KMS-11 (cell line): Measurements from ENCODE around the gene ZDHHC21.

Experiments used
- H2AFZ ChIP-seq: fragments of 200-600 bp; sonication (generic); 2 replicates; pipeline ENCODE4 v1.6.1; 2016; ENCODE audit warnings: antibody characterized with exemption, mixed run types, low read depth
- H3K27ac ChIP-seq: fragments of 200-600 bp; sonication (generic); 2 replicates; pipeline ENCODE4 v1.6.1; 2016; ENCODE audit warnings: mild to moderate bottlenecking, mixed run types
- H3K27me3 ChIP-seq: fragments of 200-600 bp; sonication (generic); 2 replicates; pipeline ENCODE4 v1.6.1; 2017; ENCODE audit warnings: mild to moderate bottlenecking, low read depth, mixed run types, moderate library complexity; ENCODE audit not compliant: insufficient read depth
- H3K36me3 ChIP-seq: fragments of 200-600 bp; sonication (generic); 2 replicates; pipeline ENCODE4 v1.6.1; 2017; ENCODE audit warnings: mild to moderate bottlenecking, mixed run types; ENCODE audit not compliant: insufficient read depth
- H3K4me1 ChIP-seq: fragments of 200-600 bp; sonication (generic); 2 replicates; pipeline ENCODE4 v1.6.1; 2016; ENCODE audit warnings: mild to moderate bottlenecking, low read depth, mixed run types; ENCODE audit not compliant: poor library complexity, severe bottlenecking
- H3K4me2 ChIP-seq: fragments of 200-600 bp; sonication (generic); 2 replicates; pipeline ENCODE4 v1.7.0; 2016; ENCODE audit warnings: mild to moderate bottlenecking, mixed run types
- H3K4me3 ChIP-seq: fragments of 200-600 bp; sonication (generic); IDR thresholded peaks from 2 replicates; pipeline ENCODE4 v1.6.1; 2017; ENCODE audit warnings: low read depth, low read length, mixed read lengths; ENCODE audit not compliant: insufficient read depth
- H3K79me2 ChIP-seq: fragments of 200-600 bp; sonication (generic); 2 replicates; pipeline ENCODE4 v1.6.1; 2016; ENCODE audit warnings: low read depth, mixed run types; ENCODE audit not compliant: insufficient read depth
- H3K9ac ChIP-seq: fragments of 200-600 bp; sonication (generic); 2 replicates; pipeline ENCODE4 v1.6.1; 2016; ENCODE audit warnings: mild to moderate bottlenecking, mixed run types
- H4K20me1 ChIP-seq: fragments of 200-600 bp; sonication (generic); 2 replicates; pipeline ENCODE4 v1.6.1; 2016; ENCODE audit warnings: mild to moderate bottlenecking, mixed run types; ENCODE audit not compliant: insufficient read depth
- TF ChIP-seq, protein P1 (sequence below): fragments of 200-600 bp; sonication (generic); conservative IDR thresholded peaks from 2 replicates; pipeline ENCODE4 v1.6.1; 2017; ENCODE audit warnings: low read depth, mild to moderate bottlenecking, antibody characterized with exemption, low read length, moderate library complexity, mixed read lengths

ZDHHC21 gene

DNA sequence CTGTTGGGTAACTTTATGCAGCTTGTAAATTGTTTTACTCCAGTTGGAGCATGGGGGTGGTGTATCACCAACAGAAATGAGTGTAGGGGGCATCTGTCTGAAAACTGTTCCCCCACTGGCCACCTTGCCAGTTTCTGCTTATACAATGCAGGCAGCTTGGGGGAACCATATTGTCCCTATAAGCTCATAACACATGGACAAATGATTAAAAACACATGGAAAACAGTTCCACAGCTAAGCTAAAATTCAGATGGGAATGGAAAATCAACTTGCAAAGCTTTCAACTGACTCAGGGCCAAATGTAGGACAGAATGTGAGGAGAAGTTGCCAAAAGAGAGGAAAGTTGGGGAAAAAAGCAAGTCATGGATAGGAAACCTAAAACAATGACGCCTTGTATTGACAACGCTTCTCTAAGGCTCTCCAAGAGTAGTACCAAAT lies 37.2 kb upstream of the ZDHHC21 start:
- H3K4me3 ChIP-seq, result no peak overlapping the region
- TF ChIP-seq, protein P1, sequence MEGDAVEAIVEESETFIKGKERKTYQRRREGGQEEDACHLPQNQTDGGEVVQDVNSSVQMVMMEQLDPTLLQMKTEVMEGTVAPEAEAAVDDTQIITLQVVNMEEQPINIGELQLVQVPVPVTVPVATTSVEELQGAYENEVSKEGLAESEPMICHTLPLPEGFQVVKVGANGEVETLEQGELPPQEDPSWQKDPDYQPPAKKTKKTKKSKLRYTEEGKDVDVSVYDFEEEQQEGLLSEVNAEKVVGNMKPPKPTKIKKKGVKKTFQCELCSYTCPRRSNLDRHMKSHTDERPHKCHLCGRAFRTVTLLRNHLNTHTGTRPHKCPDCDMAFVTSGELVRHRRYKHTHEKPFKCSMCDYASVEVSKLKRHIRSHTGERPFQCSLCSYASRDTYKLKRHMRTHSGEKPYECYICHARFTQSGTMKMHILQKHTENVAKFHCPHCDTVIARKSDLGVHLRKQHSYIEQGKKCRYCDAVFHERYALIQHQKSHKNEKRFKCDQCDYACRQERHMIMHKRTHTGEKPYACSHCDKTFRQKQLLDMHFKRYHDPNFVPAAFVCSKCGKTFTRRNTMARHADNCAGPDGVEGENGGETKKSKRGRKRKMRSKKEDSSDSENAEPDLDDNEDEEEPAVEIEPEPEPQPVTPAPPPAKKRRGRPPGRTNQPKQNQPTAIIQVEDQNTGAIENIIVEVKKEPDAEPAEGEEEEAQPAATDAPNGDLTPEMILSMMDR, result no peak
- no peaks in the 10 kb centered on the region for H3K27me3 ChIP-seq

DNA sequence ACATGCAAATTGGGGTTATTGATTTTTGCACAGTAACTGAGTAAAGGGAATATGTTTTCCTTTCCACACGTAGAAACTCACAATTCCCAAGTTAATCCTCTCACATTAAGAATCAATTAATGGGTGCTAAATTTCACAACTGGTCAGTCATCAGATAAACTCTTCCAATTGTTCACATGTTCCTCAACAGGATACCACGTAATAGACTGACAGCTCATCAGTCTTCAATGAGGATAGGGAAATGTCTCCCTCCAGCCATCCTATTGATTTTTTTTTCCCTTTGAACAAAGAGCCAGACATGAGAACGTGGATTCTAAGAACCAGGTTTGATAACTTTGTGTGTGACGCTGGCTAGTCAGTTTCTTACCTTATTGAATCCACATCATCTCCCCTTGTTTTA lies 30.1 kb upstream of the ZDHHC21 start:
- H3K36me3 ChIP-seq, result no peaks in the 10 kb centered on the region
- no peak overlapping the region for H3K4me2 ChIP-seq
- no peaks in the 10 kb centered on the region for H3K27me3 ChIP-seq
- H2AFZ ChIP-seq, result no peak overlapping the region
- H3K4me1 ChIP-seq, result no peaks in the 10 kb centered on the region
- H3K27ac ChIP-seq, result no peak overlapping the region
- no peaks in the 10 kb centered on the region for H4K20me1 ChIP-seq
- TF ChIP-seq, protein P1, result no peak
- H3K4me3 ChIP-seq, result no peak overlapping the region
- H3K9ac ChIP-seq, result no peak overlapping the region
- no peaks in the 10 kb centered on the region for H3K79me2 ChIP-seq

More for the DNA sequence above, 37.2 kb upstream of the ZDHHC21 start:
- Histone ChIP-seq H3K79me2 (no peaks in the 10 kb centered on the region), H2AFZ (no peak overlapping the region), H4K20me1 (no peaks in the 10 kb centered on the region), H3K36me3 (no peaks in the 10 kb centered on the region), H3K9ac (no peak overlapping the region), H3K4me2 (no peak overlapping the region), H3K27ac (no peak overlapping the region), H3K4me1 (no peaks in the 10 kb centered on the region)

DNA sequence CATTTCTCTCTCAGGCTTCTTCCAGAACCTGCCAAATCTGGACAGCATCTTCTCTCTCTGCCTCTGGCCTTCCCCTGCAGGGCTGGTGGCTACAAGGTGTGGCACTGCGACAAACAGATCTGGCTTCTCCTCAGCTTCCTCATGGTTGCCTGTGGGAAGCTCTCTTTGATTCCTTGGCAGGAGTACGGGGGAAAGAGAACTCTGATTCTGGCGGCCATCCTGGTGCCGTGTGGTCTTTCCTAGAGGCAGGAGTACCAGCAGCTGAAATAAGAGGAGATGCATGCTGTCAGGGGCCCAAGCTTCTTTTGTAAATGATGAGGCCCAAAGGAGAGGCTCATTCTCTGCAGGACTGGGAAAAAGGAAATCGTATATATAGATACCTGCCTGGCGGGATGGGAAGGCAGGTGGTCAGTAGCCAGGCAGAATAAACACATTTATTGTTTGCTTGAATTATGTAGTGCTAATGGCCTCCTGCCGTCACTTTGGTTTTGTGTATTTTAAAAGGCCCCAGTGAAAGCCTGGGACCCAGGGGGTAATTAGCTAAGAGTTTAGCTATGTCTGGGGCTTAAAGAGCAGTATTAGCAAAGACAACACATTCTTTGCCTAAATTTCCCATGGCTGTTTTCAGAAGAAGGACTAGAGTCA lies 29.3 kb upstream of the ZDHHC21 start, which contains the start of gene CER1:
CER1 (minus strand) TSS at position 343 of the 645 bp plus-strand sequence; CDS start at position 282, 61 bp downstream.
- Histone ChIP-seq H3K27ac (no peak within 1 kb of the TSS), H3K4me3 (no peak within 1 kb of the TSS), H3K27me3 (no peaks in the 10 kb centered on the region), H4K20me1 (no peaks in the 10 kb centered on the region), H2AFZ (no peak within 1 kb of the TSS), H3K79me2 (no peaks in the 10 kb centered on the region), H3K4me1 (no peaks in the 10 kb centered on the region), H3K36me3 (no peaks in the 10 kb centered on the region), H3K4me2 (no peak within 1 kb of the TSS), H3K9ac (no peak within 1 kb of the TSS)
- TF ChIP-seq, protein P1, result no peak

DNA sequence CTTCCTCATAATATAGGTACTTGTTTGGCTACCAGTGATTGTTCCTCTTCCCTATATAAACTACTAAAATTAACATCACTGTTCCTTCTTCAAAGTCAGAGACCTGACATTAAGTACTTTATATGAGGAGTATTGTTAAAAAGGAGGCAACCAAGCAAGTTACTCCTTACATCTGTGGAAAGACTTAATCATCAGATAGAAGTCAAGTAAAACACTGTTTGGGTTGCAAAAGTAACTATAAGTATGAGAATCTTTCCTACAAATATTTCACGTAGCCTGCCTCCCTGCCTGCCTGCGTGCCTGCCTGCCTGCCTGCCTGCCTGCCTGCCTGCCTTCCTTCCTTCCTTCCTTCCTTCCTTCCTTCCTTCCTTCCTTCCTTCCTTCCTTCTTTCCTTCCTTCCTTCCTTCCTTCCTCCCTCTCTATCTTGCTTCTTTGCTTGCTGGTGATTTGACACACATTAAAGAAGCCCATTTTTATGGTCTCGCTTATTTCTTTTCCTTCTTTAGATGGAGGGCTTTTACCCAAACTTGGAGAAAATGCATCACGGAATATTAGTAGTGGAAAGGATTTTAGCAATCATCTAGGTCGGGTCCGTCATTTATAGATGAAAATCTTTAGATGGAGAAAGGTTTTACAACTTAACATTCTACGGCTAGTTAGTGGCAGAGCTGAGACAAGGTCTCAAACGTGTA lies 26.1 kb upstream of the ZDHHC21 start:
- Histone ChIP-seq H3K36me3 (no peaks in the 10 kb centered on the region), H3K4me1 (no peaks in the 10 kb centered on the region), H3K27ac (no peak overlapping the region), H3K4me3 (no peak overlapping the region), H3K79me2 (no peaks in the 10 kb centered on the region), H3K9ac (no peak overlapping the region), H3K27me3 (no peaks in the 10 kb centered on the region), H2AFZ (no peak overlapping the region), H3K4me2 (no peak overlapping the region), H4K20me1 (no peaks in the 10 kb centered on the region)
- TF ChIP-seq, protein P1, result no peak
